Spleen (tissue), 11 donors: Measurements from ENCODE around the gene CACNG1. TPM values are rescaled to one million over a fixed set of nuclear protein-coding genes. Genes with fewer than 3 reads are reported as not detected.

Experiments used
- DNase-seq: peaks from one replicate; pipeline ENCODE4 v3.0.0-alpha.2; 2020
- H3K27ac ChIP-seq, 8 donors: fragments of 200-600 bp; sonication (generic) in 7 of 8; 1 replicate in 4 of 8; 2 replicates in 4 of 8; pipeline versions ENCODE4 v1.5.0 to v1.8.0; 2016 to 2021; ENCODE audit warnings: inconsistent platforms in 4 of 8, mild to moderate bottlenecking in 4 of 8, moderate library complexity in 1 of 8
- H3K27me3 ChIP-seq, 7 donors: fragments of 200-600 bp; sonication (generic) in 6 of 7; replicated peaks in 1 of 7; 1 replicate in 4 of 7; 2 replicates in 3 of 7; pipeline versions ENCODE4 v1.5.0 to v1.8.0; 2016 to 2021; ENCODE audit warnings: inconsistent platforms in 3 of 7, mild to moderate bottlenecking in 1 of 7
- H3K36me3 ChIP-seq, 6 donors: fragments of 200-600 bp; sonication (generic) in 5 of 6; 1 replicate in 4 of 6; 2 replicates in 2 of 6; pipeline versions ENCODE4 v1.5.0 to v1.8.0; 2016 to 2021; ENCODE audit warnings: inconsistent platforms in 2 of 6
- H3K4me1 ChIP-seq, 6 donors: fragments of 200-600 bp; sonication (generic) in 5 of 6; 1 replicate in 3 of 6; 2 replicates in 3 of 6; pipeline versions ENCODE4 v1.5.0 to v1.8.0; 2016 to 2021; ENCODE audit warnings: inconsistent platforms in 3 of 6
- H3K4me3 ChIP-seq, 8 donors: fragments of 200-600 bp; sonication (generic) in 7 of 8; 1 replicate in 4 of 8; 2 replicates in 4 of 8; pipeline versions ENCODE4 v1.5.0 to v1.8.0; 2016 to 2021; ENCODE audit warnings: inconsistent platforms in 4 of 8, mild to moderate bottlenecking in 4 of 8, moderate library complexity in 2 of 8
- H3K9me3 ChIP-seq, 8 donors: fragments of 200-600 bp; sonication (generic) in 7 of 8; 1 replicate in 4 of 8; 2 replicates in 4 of 8; pipeline versions ENCODE4 v1.5.0 to v1.8.0; 2016 to 2021; ENCODE audit warnings: inconsistent platforms in 4 of 8
- POLR2A ChIP-seq, 3 donors: fragments of 450-650 bp; IDR thresholded peaks; one replicate each; pipeline ENCODE4 v1.5.1; 2017; ENCODE audit warnings: antibody characterized with exemption in 3 of 3, mild to moderate bottlenecking in 1 of 3
- POLR2AphosphoS5 ChIP-seq, 3 donors: sonication (generic); formaldehyde crosslinking; IDR thresholded peaks; one replicate each; pipeline ENCODE4 v1.5.1; 2017; ENCODE audit warnings: antibody characterized with exemption in 3 of 3
- WGBS, 5 donors: extraction: QIAGEN DNeasy Blood & Tissue Kit in 3 of 5; methylation state at CpG; one replicate each; pipeline versions ENCODE4 v1.1.5 to v1.1.7; 2013 to 2018; 5-methylcytosine and 5-hydroxymethylcytosine counted together
- intact Hi-C: fragments of 100-400 bp; cut with DNase I; formaldehyde crosslinking; loops from one replicate; pipeline ENCODE4 v1.15.0; 2023; ENCODE audit warnings: low total_unique reads
- polyA plus RNA-seq, 3 donors: library from polyadenylated mRNA; stranded (reverse); fragments of 200-250 nt; gene quantifications; one replicate each; pipeline ENCODE4 v1.2.1, GENCODE V29; 2013
- total RNA-seq, 7 donors: library from RNA; depleted of rRNA in 3 of 7; stranded (reverse); fragments of >200 nt in 3 of 7; fragmentation: NEBNext Ultra II Directional in 4 of 7; extraction: Animal tissue kit (Norgen Biotek cat#: 25700) in 4 of 7; gene quantifications; one replicate each; pipeline versions ENCODE4 v1.1.0 to v1.2.1, GENCODE V29; 2016 to 2021
- TF ChIP-seq, protein P1 (sequence below), 11 experiments: fragments of 200-600 bp in 7 of 11; fragments of 450-650 bp in 4 of 11; sonication (generic) in 4 of 11; IDR thresholded peaks in 8 of 11; conservative IDR thresholded peaks in 3 of 11; 1 replicate in 7 of 11; 2 replicates in 4 of 11; pipeline versions ENCODE4 v1.4.0 to v1.8.0; 2016 to 2021; ENCODE audit warnings: antibody characterized with exemption in 11 of 11, inconsistent platforms in 4 of 11, mild to moderate bottlenecking in 1 of 11
- donor health status: healthy with polysubstance abuse.
- donor health status: DM: no; HTN: no; CAD: no; lungs with moderate emphysema.
- donor health status: DM: no; HTN: no; CAD: no.
- donor health status: Bipolar disorder and iron deficiency.
- donor health status: healthy.
- donor health status: DM: no; HTN: no; CAD: no.
- donor health status: DM: yes; HTN: yes; CAD: no.

CACNG1 gene
- total and polyA plus RNA-seq, 10 donors = not detected

DNA sequence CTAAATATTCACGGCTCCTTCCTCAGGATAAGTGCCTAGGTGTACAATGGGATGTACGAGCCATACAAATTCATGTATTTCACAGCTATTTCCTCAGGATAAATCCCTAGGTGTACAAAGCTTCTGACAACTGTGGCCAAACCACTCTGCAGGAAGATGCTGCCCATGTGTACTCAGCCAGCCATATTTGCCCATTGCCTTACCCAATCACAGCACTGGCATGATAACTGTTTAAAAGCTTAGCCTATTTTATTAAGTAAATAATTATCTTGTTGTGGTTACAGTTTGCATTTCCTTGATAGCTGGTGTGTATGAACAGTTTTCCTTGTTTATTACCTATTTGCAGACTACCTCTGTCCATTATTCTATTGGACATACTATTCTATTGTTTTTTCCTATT, 35.1 kb downstream of the CACNG1 start:
- no peaks in the 10 kb centered on the region for H3K9me3 ChIP-seq
- WGBS, 5 donors = 94 to 98% (median 96%) methylated on average over 2 of the region's 2 CpGs
- TF ChIP-seq, protein P1, sequence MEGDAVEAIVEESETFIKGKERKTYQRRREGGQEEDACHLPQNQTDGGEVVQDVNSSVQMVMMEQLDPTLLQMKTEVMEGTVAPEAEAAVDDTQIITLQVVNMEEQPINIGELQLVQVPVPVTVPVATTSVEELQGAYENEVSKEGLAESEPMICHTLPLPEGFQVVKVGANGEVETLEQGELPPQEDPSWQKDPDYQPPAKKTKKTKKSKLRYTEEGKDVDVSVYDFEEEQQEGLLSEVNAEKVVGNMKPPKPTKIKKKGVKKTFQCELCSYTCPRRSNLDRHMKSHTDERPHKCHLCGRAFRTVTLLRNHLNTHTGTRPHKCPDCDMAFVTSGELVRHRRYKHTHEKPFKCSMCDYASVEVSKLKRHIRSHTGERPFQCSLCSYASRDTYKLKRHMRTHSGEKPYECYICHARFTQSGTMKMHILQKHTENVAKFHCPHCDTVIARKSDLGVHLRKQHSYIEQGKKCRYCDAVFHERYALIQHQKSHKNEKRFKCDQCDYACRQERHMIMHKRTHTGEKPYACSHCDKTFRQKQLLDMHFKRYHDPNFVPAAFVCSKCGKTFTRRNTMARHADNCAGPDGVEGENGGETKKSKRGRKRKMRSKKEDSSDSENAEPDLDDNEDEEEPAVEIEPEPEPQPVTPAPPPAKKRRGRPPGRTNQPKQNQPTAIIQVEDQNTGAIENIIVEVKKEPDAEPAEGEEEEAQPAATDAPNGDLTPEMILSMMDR (IDR thresholded peaks at IDR 0.05 in 8 of 11, conservative IDR thresholded peaks at IDR 0.05 in 3 of 11) = no peak
- TF ChIP-seq POLR2AphosphoS5 (IDR thresholded peaks at IDR 0.05) = no peak
- no peak for TF ChIP-seq POLR2A (IDR thresholded peaks at IDR 0.05)
- peaks cover 3 to 32% (median 12%) of the 10 kb centered on the region in 6 donors for H3K4me1 ChIP-seq
- no peak overlapping the region for H3K4me3 ChIP-seq
- no peak overlapping the region for H3K27ac ChIP-seq
- peaks cover 0 to 82% (median 20%) of the 10 kb centered on the region in 6 donors for H3K36me3 ChIP-seq
- intact Hi-C loops = no loop called here
- no peak for DNase-seq
- no peaks in the 10 kb centered on the region for H3K27me3 ChIP-seq

DNA sequence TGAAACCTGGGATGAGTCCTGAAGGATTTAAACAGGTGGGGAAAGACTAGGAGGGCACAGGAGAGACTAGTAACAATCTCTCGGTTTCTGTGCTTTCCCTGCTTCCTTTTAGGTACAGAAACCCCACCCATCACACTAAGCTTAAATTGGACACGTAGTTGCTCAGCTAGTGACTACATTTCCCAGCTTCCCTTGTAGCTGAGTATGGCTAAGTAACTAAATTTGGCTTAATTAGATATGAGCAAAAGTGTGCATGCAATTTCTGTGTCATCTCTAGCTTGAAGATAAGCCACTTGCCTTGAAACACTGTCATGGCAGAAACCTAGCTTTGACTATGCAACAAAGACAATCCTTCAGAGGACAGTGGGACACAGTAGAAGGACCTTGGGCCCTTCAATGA, 36.5 kb downstream of the CACNG1 start:
- Histone ChIP-seq H3K9me3 (no peaks in the 10 kb centered on the region), H3K27ac (no peak overlapping the region), H3K36me3 (peaks cover 0 to 88% (median 24%) of the 10 kb centered on the region in 6 donors), H3K4me1 (peaks cover 3 to 32% (median 12%) of the 10 kb centered on the region in 6 donors), H3K4me3 (no peak overlapping the region), H3K27me3 (no peaks in the 10 kb centered on the region)
- WGBS, 5 donors = 68 to 88% (median 76%) methylated on average over 2 of the region's 2 CpGs
- DNase-seq = no peak
- intact Hi-C loops = no loop called here
- TF ChIP-seq POLR2AphosphoS5 (IDR thresholded peaks at IDR 0.05) = no peak
- TF ChIP-seq POLR2A (IDR thresholded peaks at IDR 0.05) = no peak
- TF ChIP-seq, protein P1 (IDR thresholded peaks at IDR 0.05 in 8 of 11, conservative IDR thresholded peaks at IDR 0.05 in 3 of 11) = no peak

DNA sequence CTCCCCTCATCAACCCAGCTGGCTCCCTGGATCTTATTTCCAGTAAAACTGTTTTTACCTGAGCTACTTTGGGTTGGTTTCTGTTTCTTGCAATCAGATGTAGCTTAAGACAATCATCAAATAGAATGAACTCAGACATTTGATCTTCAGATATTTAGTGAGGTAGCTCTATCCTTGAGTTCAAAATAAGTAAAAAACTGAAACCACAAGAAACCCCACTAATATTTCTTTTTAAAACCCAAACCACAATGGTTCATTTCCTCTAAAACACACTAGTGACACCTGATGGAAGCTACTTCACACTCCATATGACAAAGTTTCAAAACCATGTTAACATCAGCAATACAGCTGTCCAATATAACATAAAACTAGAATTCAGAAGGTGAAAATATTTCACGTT, 37.8 kb downstream of the CACNG1 start:
- peaks cover 3 to 32% (median 12%) of the 10 kb centered on the region in 6 donors for H3K4me1 ChIP-seq
- H3K4me3 ChIP-seq = no peak overlapping the region
- TF ChIP-seq, protein P1 (IDR thresholded peaks at IDR 0.05 in 8 of 11, conservative IDR thresholded peaks at IDR 0.05 in 3 of 11) = no peak
- TF ChIP-seq POLR2AphosphoS5 (IDR thresholded peaks at IDR 0.05) (no peak), POLR2A (IDR thresholded peaks at IDR 0.05) (no peak)
- peaks cover 0 to 88% (median 30%) of the 10 kb centered on the region in 6 donors for H3K36me3 ChIP-seq
- H3K27ac ChIP-seq = no peak overlapping the region
- H3K9me3 ChIP-seq = no peaks in the 10 kb centered on the region
- no peak for DNase-seq
- WGBS, 5 donors = 33 to 53% (median 34%) methylated on average over 1 of the region's 1 CpG
- no peaks in the 10 kb centered on the region for H3K27me3 ChIP-seq
- intact Hi-C loops = no loop called here

DNA sequence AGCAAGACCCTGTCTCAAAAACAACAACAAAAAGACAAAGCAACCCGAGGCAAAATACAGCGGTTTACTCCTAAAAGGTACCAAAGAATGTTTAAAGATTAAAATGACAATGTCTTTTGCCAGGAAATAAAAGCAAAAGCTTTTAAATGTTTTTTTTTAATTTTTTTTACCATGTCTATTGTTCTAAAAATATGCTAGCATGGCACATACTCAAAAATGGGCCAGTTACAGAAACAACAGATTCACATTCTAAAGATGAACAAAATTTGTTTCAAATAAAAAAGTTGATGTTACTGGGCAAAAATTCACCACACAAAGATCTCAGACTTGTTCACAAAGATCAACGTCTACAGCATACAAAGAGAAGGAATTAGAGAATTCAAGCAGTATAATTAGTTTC, 41.1 kb downstream of the CACNG1 start:
- Histone ChIP-seq H3K27ac (no peak overlapping the region), H3K9me3 (no peaks in the 10 kb centered on the region), H3K27me3 (no peaks in the 10 kb centered on the region), H3K36me3 (peaks cover 0 to 86% (median 24%) of the 10 kb centered on the region in 6 donors), H3K4me3 (no peak overlapping the region), H3K4me1 (peaks cover 3 to 32% (median 12%) of the 10 kb centered on the region in 6 donors)
- intact Hi-C loops = no loop called here
- TF ChIP-seq POLR2A (IDR thresholded peaks at IDR 0.05) = no peak
- TF ChIP-seq, protein P1 (IDR thresholded peaks at IDR 0.05 in 8 of 11, conservative IDR thresholded peaks at IDR 0.05 in 3 of 11) = no peak
- TF ChIP-seq POLR2AphosphoS5 (IDR thresholded peaks at IDR 0.05) = no peak
- WGBS, 5 donors = 90 to 98% (median 95%) methylated on average over 3 of the region's 3 CpGs
- DNase-seq = no peak
